ENCODE results near the gene GBE1. TPM values are rescaled to one million over a fixed set of nuclear protein-coding genes. Genes with fewer than 3 reads are reported as not detected.

GBE1 gene
- polyA plus RNA-seq, 1 of the 3 experiments (the other 2 are of a cell fraction): 14.2 TPM

- Histone ChIP-seq H3K4me2 (no peak overlapping the region), H3F3A (replicated peaks; ENCODE audit: insufficient read depth) (peaks cover 11% of the 10 kb centered on the region), H4K20me1 (ENCODE audit: insufficient read depth) (no peaks in the 10 kb centered on the region), H3K4me1 (ENCODE audit: control insufficient read depth in 1 of 2, insufficient read depth in 2 of 2, low read depth in 1 of 2, low read length in 1 of 2) (peaks cover 4 to 23% of the 10 kb centered on the region in 2 experiments; a peak in 3 of 4 replicates), H3K4me3 (ENCODE audit: low read depth in 2 of 2, low read length in 1 of 2) (no peak overlapping the region), H3K27me3 (ENCODE audit: insufficient read depth) (no peaks in the 10 kb centered on the region), H2AFZ (ENCODE audit: low read depth) (no peak overlapping the region), H3K79me2 (ENCODE audit: insufficient read depth) (no peaks in the 10 kb centered on the region), H3K9me3 (no peaks in the 10 kb centered on the region), H3K9me2 (no peaks in the 10 kb centered on the region), H3K9ac (no peak overlapping the region), H3K36me3 (replicated peaks in 1 of 2; ENCODE audit: control insufficient read depth in 1 of 2, insufficient read depth in 2 of 2, low read length in 1 of 2) (no peaks in the 10 kb centered on the region), H3K27ac (ENCODE audit: low read depth in 2 of 2, low read length in 1 of 2) (no peak overlapping the region)
- no peak for DNase-seq
- 87% methylated on average over 1 of the region's 1 CpG for WGBS (ENCODE audit: low lambda C conversion rate)
- TF ChIP-seq MAX (IDR thresholded peaks at IDR 0.05; ENCODE audit: low read depth) (no peak), FOSL2 (IDR thresholded peaks at IDR 0.05; ENCODE audit: borderline replicate concordance, low read depth) (no peak), FOXM1 (IDR thresholded peaks at IDR 0.05; ENCODE audit: low read depth) (no peak), MXI1 (IDR thresholded peaks at IDR 0.05; ENCODE audit: low read depth, low read length) (no peak)
- ChIA-PET CTCF (no interaction called here), POLR2A (no interaction called here)
These were observed 314.6 kb downstream of the GBE1 start for GRCh38 chr3:81446806-81447205.

GRCh38 chr3:81445712-81446111 lies 315.7 kb downstream of the GBE1 start:
- ChIA-PET POLR2A (no interaction called here), CTCF (no interaction called here)

GRCh38 chr3:81444817-81445460 lies 316.5 kb downstream of the GBE1 start:
- Histone ChIP-seq H3K9me2 (no peaks in the 10 kb centered on the region), H3K4me2 (no peak overlapping the region), H3K9me3 (no peaks in the 10 kb centered on the region), H2AFZ (ENCODE audit: low read depth) (no peak overlapping the region), H3K27me3 (ENCODE audit: insufficient read depth) (no peaks in the 10 kb centered on the region), H3K9ac (no peak overlapping the region), H4K20me1 (ENCODE audit: insufficient read depth) (no peaks in the 10 kb centered on the region), H3K4me3 (ENCODE audit: low read depth in 2 of 2, low read length in 1 of 2) (no peak overlapping the region), H3K36me3 (replicated peaks in 1 of 2; ENCODE audit: control insufficient read depth in 1 of 2, insufficient read depth in 2 of 2, low read length in 1 of 2) (no peaks in the 10 kb centered on the region), H3F3A (replicated peaks; ENCODE audit: insufficient read depth) (peaks cover 3% of the 10 kb centered on the region), H3K79me2 (ENCODE audit: insufficient read depth) (no peaks in the 10 kb centered on the region), H3K27ac (ENCODE audit: low read depth in 2 of 2, low read length in 1 of 2) (peak overlapping the region in 1 of 2 experiments; percentile 47; a peak in 1 of 4 replicates), H3K4me1 (ENCODE audit: control insufficient read depth in 1 of 2, insufficient read depth in 2 of 2, low read depth in 1 of 2, low read length in 1 of 2) (peaks cover 4 to 14% of the 10 kb centered on the region in 2 experiments; a peak in 3 of 4 replicates)
- 60% methylated on average over 4 of the region's 4 CpGs for WGBS (ENCODE audit: low lambda C conversion rate)
- POLR2A ChIA-PET: no interaction called here
- DNase-seq: peak; percentile 10
- TF ChIP-seq RCOR1 (IDR thresholded peaks at IDR 0.05; ENCODE audit: low read length) (peak; percentile 33; the same call in 1 of the 2 replicates), EP300 (IDR thresholded peaks at IDR 0.05; ENCODE audit: borderline replicate concordance in 1 of 2, low read depth in 1 of 2, low read length in 1 of 2) (peak in 1 of 2 experiments; percentile 76; a peak in 2 of 4 replicates), GATA2 (CRISPR knock-in tag; IDR thresholded peaks at IDR 0.05) (peak; percentile 80), TCF12 (IDR thresholded peaks at IDR 0.05) (peak; percentile 41), ELF1 (IDR thresholded peaks at IDR 0.05) (no peak)
- CTCF ChIA-PET: no interaction called here

More at GRCh38 chr3:81445712-81446111, 315.7 kb downstream of the GBE1 start:
- Histone ChIP-seq H3K9me3 (no peaks in the 10 kb centered on the region), H3K27me3 (ENCODE audit: insufficient read depth) (no peaks in the 10 kb centered on the region), H4K20me1 (ENCODE audit: insufficient read depth) (no peaks in the 10 kb centered on the region), H3K79me2 (ENCODE audit: insufficient read depth) (no peaks in the 10 kb centered on the region), H3K9me2 (no peaks in the 10 kb centered on the region), H3K36me3 (replicated peaks in 1 of 2; ENCODE audit: control insufficient read depth in 1 of 2, insufficient read depth in 2 of 2, low read length in 1 of 2) (no peaks in the 10 kb centered on the region), H3K4me2 (no peak overlapping the region), H3F3A (replicated peaks; ENCODE audit: insufficient read depth) (peaks cover 4% of the 10 kb centered on the region), H2AFZ (ENCODE audit: low read depth) (no peak overlapping the region), H3K4me1 (ENCODE audit: control insufficient read depth in 1 of 2, insufficient read depth in 2 of 2, low read depth in 1 of 2, low read length in 1 of 2) (peaks cover 4 to 14% of the 10 kb centered on the region in 2 experiments; a peak in 3 of 4 replicates), H3K4me3 (ENCODE audit: low read depth in 2 of 2, low read length in 1 of 2) (no peak overlapping the region), H3K9ac (no peak overlapping the region), H3K27ac (ENCODE audit: low read depth in 2 of 2, low read length in 1 of 2) (no peak overlapping the region)
- TF ChIP-seq ELF1 (IDR thresholded peaks at IDR 0.05) (no peak), TEAD4 (IDR thresholded peaks at IDR 0.05; ENCODE audit: borderline replicate concordance, insufficient read depth) (no peak), MAX (IDR thresholded peaks at IDR 0.05; ENCODE audit: low read depth) (no peak), RCOR1 (IDR thresholded peaks at IDR 0.05; ENCODE audit: low read length) (no peak), RXRA (IDR thresholded peaks at IDR 0.05; ENCODE audit: borderline replicate concordance, low read depth) (no peak), NFIC (IDR thresholded peaks at IDR 0.05; ENCODE audit: borderline replicate concordance) (no peak), TCF12 (IDR thresholded peaks at IDR 0.05) (no peak)
- WGBS (ENCODE audit: low lambda C conversion rate): 94% methylated on average over 4 of the region's 4 CpGs
- no peak for DNase-seq
